HG02970 (cell line): ENCODE data around the gene PPP3R2.
"Not testable (repeated sequence)": the region's sequence is repeated elsewhere in the genome, so short reads cannot be mapped to it uniquely, and the experiment has no call there.

Source experiments
- ATAC-seq: cut with Tn5 transposase; IDR thresholded peaks from one replicate; pipeline ENCODE4 v1.9.1; 2021; ENCODE audit warnings: mild to moderate bottlenecking, moderate library complexity, moderate number of reproducible peaks; ENCODE audit not compliant: unreplicated experiment, low FRiP score

The PPP3R2 gene

GRCh38 chr9:101590901-101591300, 3.9 kb downstream of the PPP3R2 start:
- ATAC-seq: no peak

- not testable (repeated sequence) for ATAC-seq
Measured at GRCh38 chr9:101590074-101590473, 4.7 kb downstream of the PPP3R2 start.

- no peak for ATAC-seq
Measured at GRCh38 chr9:101587332-101588043, 7.3 kb downstream of the PPP3R2 start.

GRCh38 chr9:101586651-101587050, 8.1 kb downstream of the PPP3R2 start:
- ATAC-seq: peak; percentile 77

- no peak for ATAC-seq
Measured at GRCh38 chr9:101585740-101586139, 9.0 kb downstream of the PPP3R2 start.

- no peak for ATAC-seq
Measured at GRCh38 chr9:101582553-101582952, 12.2 kb downstream of the PPP3R2 start.

- no peak for ATAC-seq
Measured at GRCh38 chr9:101579711-101580545, 14.8 kb downstream of the PPP3R2 start.

- ATAC-seq: peak; percentile 42
Measured at GRCh38 chr9:101578378-101578777, 16.4 kb downstream of the PPP3R2 start.

- no peak for ATAC-seq
Measured at GRCh38 chr9:101574731-101575333, 19.9 kb downstream of the PPP3R2 start.

- ATAC-seq: no peak
Measured at GRCh38 chr9:101572316-101572715, 22.5 kb downstream of the PPP3R2 start.

- no peak for ATAC-seq
Measured at GRCh38 chr9:101571114-101571513, 23.7 kb downstream of the PPP3R2 start.

- ATAC-seq: no peak
Measured at GRCh38 chr9:101569741-101570501, 24.8 kb downstream of the PPP3R2 start.

GRCh38 chr9:101567725-101568350, 26.9 kb downstream of the PPP3R2 start:
- no peak for ATAC-seq

- no peak for ATAC-seq
Measured at GRCh38 chr9:101566904-101567724, 27.7 kb downstream of the PPP3R2 start.

GRCh38 chr9:101564252-101564651, 30.5 kb downstream of the PPP3R2 start:
- ATAC-seq: no peak

- ATAC-seq: no peak
Measured at GRCh38 chr9:101562966-101563365, 31.8 kb downstream of the PPP3R2 start.

GRCh38 chr9:101561740-101562139, 33.0 kb downstream of the PPP3R2 start:
- no peak for ATAC-seq

- not testable (repeated sequence) for ATAC-seq
Measured at GRCh38 chr9:101549472-101550098, 45.2 kb downstream of the PPP3R2 start.
